Naive B cell (primary cell): ENCODE data around the gene NUAK2. TPM values are rescaled to one million over a fixed set of nuclear protein-coding genes. Genes with fewer than 3 reads are reported as not detected.
A peak's percentile ranks its signal among the peaks of the same experiment; 100 is the strongest.

ENCODE experiments used
- ATAC-seq, 2 donors: fragments of 150-1000 bp; cut with Tn5 transposase; 2 replicates each; pipeline ENCODE4 v1.10.0; 2021; ENCODE audit warnings: low read depth in 2 of 2, mild to moderate bottlenecking in 2 of 2, moderate library complexity in 2 of 2
- DNase-seq: peaks from one replicate; pipeline ENCODE4 v3.0.0; 2022
- H3K27ac Mint-ChIP-seq, 6 donors: one replicate each; pipeline ENCODE4 v1.8.0; 2020 to 2022; ENCODE audit warnings: mild to moderate bottlenecking in 6 of 6, mixed read lengths in 6 of 6, moderate library complexity in 5 of 6, inconsistent platforms in 2 of 6
- H3K27me3 Mint-ChIP-seq, 3 donors: one replicate each; pipeline ENCODE4 v1.8.0; 2021 to 2022; ENCODE audit warnings: mixed read lengths in 3 of 3, mild to moderate bottlenecking in 1 of 3
- H3K36me3 Mint-ChIP-seq, 2 donors: one replicate each; pipeline ENCODE4 v1.8.0; 2020 to 2022; ENCODE audit warnings: mixed read lengths in 2 of 2, inconsistent platforms in 1 of 2, mild to moderate bottlenecking in 1 of 2
- H3K4me1 Mint-ChIP-seq, 3 donors: one replicate each; pipeline ENCODE4 v1.8.0; 2020 to 2022; ENCODE audit warnings: mixed read lengths in 3 of 3, inconsistent platforms in 1 of 3, mild to moderate bottlenecking in 1 of 3, moderate library complexity in 1 of 3
- H3K4me3 Mint-ChIP-seq, 8 donors: one replicate each; pipeline ENCODE4 v1.8.0; 2020 to 2022; ENCODE audit warnings: mild to moderate bottlenecking in 8 of 8, mixed read lengths in 8 of 8, moderate library complexity in 8 of 8, inconsistent platforms in 2 of 8
- H3K9me3 Mint-ChIP-seq, 7 donors: one replicate each; pipeline ENCODE4 v1.8.0; 2020 to 2022; ENCODE audit warnings: mixed read lengths in 7 of 7, mild to moderate bottlenecking in 5 of 7, inconsistent platforms in 2 of 7, moderate library complexity in 1 of 7
- polyA plus RNA-seq, 6 donors: library from polyadenylated mRNA; unstranded; fragments of 300-500 nt; fragmentation: Illumina TruSeq; gene quantifications; one replicate each; pipeline ENCODE4 v1.2.3, GENCODE V29; 2021; ENCODE audit warnings: low read depth in 6 of 6

Gene NUAK2
- polyA plus RNA-seq, 6 donors from 2014 or later = 103 to 166 (median 113) TPM

DNA sequence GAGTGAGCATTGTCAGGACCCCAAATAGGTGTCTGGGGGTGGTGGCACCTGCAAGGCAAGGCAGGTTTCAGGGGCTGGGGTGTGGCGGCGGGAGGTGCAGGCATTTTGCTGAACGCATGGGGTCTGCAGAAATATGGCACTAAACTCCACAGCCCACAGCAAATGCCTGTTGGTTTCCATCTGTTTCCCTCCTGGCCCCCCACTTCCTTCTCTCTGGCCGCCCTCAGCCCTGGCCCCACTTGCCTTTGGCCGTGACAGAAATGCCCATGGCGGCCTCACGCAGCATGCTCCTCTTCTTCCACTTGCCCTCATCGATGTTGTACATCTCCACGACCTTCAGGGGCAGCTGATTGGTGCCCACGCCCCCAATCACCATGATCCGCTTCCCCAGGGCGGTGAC lies 21.4 kb upstream of the NUAK2 start:
- Mint-ChIP-seq H3K36me3 (no peaks in the 10 kb centered on the region), H3K9me3 (no peaks in the 10 kb centered on the region), H3K27me3 (peaks cover 0 to 9% (median 7%) of the 10 kb centered on the region in 3 donors), H3K4me3 (peak overlapping the region; percentile 40 to 83 (median 76)), H3K4me1 (peaks cover 25 to 48% (median 31%) of the 10 kb centered on the region in 3 donors), H3K27ac (peak overlapping the region in 1 of 6 donors; percentile 81)
- no peak for DNase-seq
- no peak for ATAC-seq

- no peak overlapping the region for H3K27ac Mint-ChIP-seq
- no peaks in the 10 kb centered on the region for H3K9me3 Mint-ChIP-seq
- peaks cover 0 to 9% (median 7%) of the 10 kb centered on the region in 3 donors for H3K27me3 Mint-ChIP-seq
- ATAC-seq (no peak), DNase-seq (no peak)
- no peaks in the 10 kb centered on the region for H3K36me3 Mint-ChIP-seq
- peaks cover 16 to 41% (median 25%) of the 10 kb centered on the region in 3 donors for H3K4me1 Mint-ChIP-seq
- H3K4me3 Mint-ChIP-seq = peak overlapping the region in 2 of 8 donors; percentile 10 to 57
Observed at GRCh38 chr1:205340676-205341075, 19.1 kb upstream of the NUAK2 start.

GRCh38 chr1:205339717-205340116 lies 18.2 kb upstream of the NUAK2 start:
- peaks cover 14 to 38% (median 23%) of the 10 kb centered on the region in 3 donors for H3K4me1 Mint-ChIP-seq
- DNase-seq (no peak), ATAC-seq (no peak)
- H3K4me3 Mint-ChIP-seq = no peak overlapping the region
- no peaks in the 10 kb centered on the region for H3K9me3 Mint-ChIP-seq
- no peaks in the 10 kb centered on the region for H3K36me3 Mint-ChIP-seq
- no peak overlapping the region for H3K27ac Mint-ChIP-seq
- H3K27me3 Mint-ChIP-seq = peaks cover 0 to 7% (median 5%) of the 10 kb centered on the region in 3 donors

DNA sequence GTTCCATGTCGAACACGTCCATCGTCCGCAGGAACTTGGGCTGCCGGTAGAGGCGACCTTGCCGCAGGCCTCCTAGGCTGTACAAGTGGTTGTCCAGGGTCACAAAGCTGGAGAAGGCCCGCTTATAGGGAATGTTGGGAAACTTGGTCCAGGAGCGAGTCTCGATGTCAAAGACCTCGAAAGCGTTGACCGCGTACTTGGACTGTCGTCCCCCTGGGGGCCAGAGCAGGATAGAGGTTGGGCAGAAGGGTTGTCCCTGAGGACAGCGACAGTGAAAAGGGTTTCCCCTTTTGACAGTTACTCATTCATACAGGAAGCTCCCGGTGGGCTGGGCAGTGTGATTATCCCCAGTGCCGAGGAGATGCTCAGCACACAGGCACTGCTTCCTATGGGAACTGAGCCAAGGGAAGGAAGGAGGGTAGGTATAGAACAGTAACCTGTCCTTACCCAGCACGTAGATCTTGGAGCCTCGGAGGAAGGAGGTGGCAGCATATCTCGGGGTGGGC lies 17.7 kb upstream of the NUAK2 start:
- H3K36me3 Mint-ChIP-seq = no peaks in the 10 kb centered on the region
- peaks cover 9 to 33% (median 18%) of the 10 kb centered on the region in 3 donors for H3K4me1 Mint-ChIP-seq
- ATAC-seq = no peak
- H3K4me3 Mint-ChIP-seq = no peak overlapping the region
- DNase-seq = no peak
- peaks cover 0 to 2% (median under 1%) of the 10 kb centered on the region in 3 donors for H3K27me3 Mint-ChIP-seq
- H3K27ac Mint-ChIP-seq = peak overlapping the region in 1 of 6 donors; percentile 81
- no peaks in the 10 kb centered on the region for H3K9me3 Mint-ChIP-seq

GRCh38 chr1:205338011-205338410 lies 16.5 kb upstream of the NUAK2 start:
- no peak overlapping the region for H3K4me3 Mint-ChIP-seq
- H3K36me3 Mint-ChIP-seq = no peaks in the 10 kb centered on the region
- no peak for DNase-seq
- peaks cover 6 to 30% (median 13%) of the 10 kb centered on the region in 3 donors for H3K4me1 Mint-ChIP-seq
- no peaks in the 10 kb centered on the region for H3K27me3 Mint-ChIP-seq
- ATAC-seq = no peak
- no peaks in the 10 kb centered on the region for H3K9me3 Mint-ChIP-seq
- H3K27ac Mint-ChIP-seq = no peak overlapping the region

DNA sequence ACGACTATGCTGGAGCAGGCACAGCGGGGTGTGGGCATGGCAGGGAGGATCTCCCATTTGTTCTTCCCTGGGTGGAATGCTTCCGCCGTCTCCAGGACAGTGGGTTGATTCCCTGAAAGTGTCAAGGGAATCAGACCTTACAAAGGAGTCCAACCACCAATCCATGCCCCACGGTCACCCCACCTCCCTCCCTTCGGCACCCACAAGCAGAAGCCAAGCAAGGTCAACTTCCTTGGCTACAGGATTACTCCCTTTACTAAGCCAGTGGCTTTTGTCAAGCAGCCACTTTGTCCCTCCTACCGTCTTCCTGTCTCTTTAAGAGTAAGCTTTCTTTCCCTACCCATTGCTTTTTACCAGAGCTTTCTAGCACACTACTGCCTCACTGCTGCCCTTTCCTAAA lies 15.9 kb upstream of the NUAK2 start:
- peak overlapping the region in 1 of 6 donors; percentile 53 for H3K27ac Mint-ChIP-seq
- no peak overlapping the region for H3K4me3 Mint-ChIP-seq

DNA sequence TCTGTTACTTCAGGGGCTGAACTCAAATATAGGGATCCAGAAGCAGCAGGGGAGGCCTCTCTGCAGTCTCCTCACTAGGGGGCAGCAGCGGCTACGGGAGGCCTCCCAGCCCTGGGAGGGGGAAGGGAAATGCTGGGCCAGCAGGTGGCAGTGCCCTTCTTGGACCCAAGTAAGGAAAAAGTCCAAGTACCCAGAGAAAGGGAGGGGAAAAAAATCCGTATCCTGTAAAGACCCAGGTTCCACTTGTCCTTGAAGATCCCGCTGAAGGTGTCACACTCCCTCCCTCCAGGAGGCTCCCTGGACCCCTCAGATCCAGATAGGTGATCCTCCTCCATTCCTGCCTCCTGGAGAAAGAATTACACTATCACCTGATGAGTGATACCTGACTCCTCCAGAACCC lies 14.1 kb upstream of the NUAK2 start:
- H3K4me1 Mint-ChIP-seq = peaks cover 0 to 19% (median 6%) of the 10 kb centered on the region in 3 donors
- peak overlapping the region in 4 of 6 donors; percentile 5 to 14 (median 10) for H3K27ac Mint-ChIP-seq
- no peaks in the 10 kb centered on the region for H3K36me3 Mint-ChIP-seq
- DNase-seq = peak; percentile 78
- H3K4me3 Mint-ChIP-seq = no peak overlapping the region
- H3K27me3 Mint-ChIP-seq = no peaks in the 10 kb centered on the region
- ATAC-seq = peak; percentile 95 to 98
- H3K9me3 Mint-ChIP-seq = no peaks in the 10 kb centered on the region

More for the DNA sequence above, 15.9 kb upstream of the NUAK2 start:
- Mint-ChIP-seq H3K36me3 (no peaks in the 10 kb centered on the region), H3K27me3 (no peaks in the 10 kb centered on the region), H3K4me1 (peaks cover 6 to 25% (median 8%) of the 10 kb centered on the region in 3 donors), H3K9me3 (no peaks in the 10 kb centered on the region)
- DNase-seq = no peak
- no peak for ATAC-seq

DNA sequence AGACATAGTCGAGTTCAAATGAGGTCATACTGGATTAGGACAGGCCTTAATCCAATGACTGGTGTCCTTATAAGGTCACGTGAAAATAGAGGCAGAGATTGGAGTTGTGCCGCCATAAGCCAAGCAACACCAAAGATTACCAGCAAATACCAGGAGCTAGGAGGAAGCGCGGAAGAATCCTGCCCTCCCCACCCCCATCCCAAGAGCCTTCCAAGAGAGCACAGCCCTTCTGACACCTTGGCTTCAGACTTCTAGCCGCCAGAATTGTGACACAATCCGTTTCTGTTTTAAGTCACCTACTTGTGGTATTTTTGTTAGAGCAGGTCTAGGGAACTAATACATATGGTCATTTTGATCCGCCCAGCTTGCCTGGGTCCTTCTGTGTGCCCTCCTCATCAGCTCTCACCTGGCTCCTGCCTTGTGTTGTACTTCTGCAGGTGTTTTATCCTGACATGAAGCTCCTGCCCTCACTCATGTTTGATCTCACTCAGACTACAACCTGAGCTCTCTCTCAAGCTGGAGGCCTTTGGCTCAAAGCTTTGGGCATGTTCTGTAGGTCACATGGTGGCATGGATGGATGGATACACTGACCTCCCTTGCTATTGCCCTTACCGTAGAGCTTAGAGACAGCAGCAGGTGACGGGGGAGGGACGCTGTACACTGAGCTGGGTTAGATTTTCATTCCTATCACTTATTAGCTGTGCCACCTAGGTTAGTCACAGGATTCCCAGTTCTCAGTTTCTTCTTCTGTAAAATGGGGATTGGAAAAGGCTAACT lies 10.7 kb upstream of the NUAK2 start:
- Mint-ChIP-seq H3K9me3 (no peaks in the 10 kb centered on the region), H3K27me3 (peaks cover 0 to 12% (median 11%) of the 10 kb centered on the region in 3 donors), H3K4me3 (no peak overlapping the region), H3K36me3 (no peaks in the 10 kb centered on the region), H3K4me1 (peaks cover 0 to 12% (median 9%) of the 10 kb centered on the region in 3 donors), H3K27ac (peak overlapping the region in 3 of 6 donors; percentile 19 to 77 (median 52))
- no peak for DNase-seq
- no peak for ATAC-seq

- Mint-ChIP-seq H3K4me3 (no peak overlapping the region), H3K4me1 (peaks cover 7 to 9% (median 7%) of the 10 kb centered on the region in 3 donors), H3K27me3 (peaks cover 0 to 18% (median 15%) of the 10 kb centered on the region in 3 donors), H3K9me3 (no peaks in the 10 kb centered on the region), H3K36me3 (no peaks in the 10 kb centered on the region), H3K27ac (no peak overlapping the region)
- ATAC-seq = no peak
- no peak for DNase-seq
Observed at GRCh38 chr1:205330150-205330549, 8.6 kb upstream of the NUAK2 start.

GRCh38 chr1:205329719-205330118 lies 8.2 kb upstream of the NUAK2 start:
- Mint-ChIP-seq H3K4me3 (no peak overlapping the region), H3K4me1 (peaks cover 12 to 13% (median 12%) of the 10 kb centered on the region in 3 donors), H3K9me3 (no peaks in the 10 kb centered on the region), H3K27me3 (peaks cover 0 to 18% (median 15%) of the 10 kb centered on the region in 3 donors), H3K36me3 (no peaks in the 10 kb centered on the region), H3K27ac (no peak overlapping the region)
- DNase-seq = no peak
- ATAC-seq = no peak

DNA sequence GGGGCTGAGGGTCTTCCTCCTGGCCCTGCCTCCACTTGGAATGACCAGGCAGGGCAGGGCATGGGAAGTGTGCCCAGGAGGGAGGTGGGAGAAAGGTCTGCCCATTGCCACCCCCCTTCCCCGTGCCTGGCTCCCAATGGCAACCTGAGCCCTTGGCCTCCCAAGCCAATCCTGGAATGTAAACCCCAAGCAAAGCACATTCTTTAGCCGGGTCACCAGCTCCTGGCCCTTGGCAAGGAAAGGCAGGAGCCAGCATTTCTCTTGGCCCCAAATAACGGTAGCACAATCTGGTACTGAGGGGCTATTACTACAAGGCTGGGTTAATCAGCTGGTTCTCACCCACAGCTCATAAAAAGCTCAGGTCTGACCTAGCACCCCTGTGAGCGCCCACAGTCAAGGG lies 6.9 kb upstream of the NUAK2 start:
- Mint-ChIP-seq H3K4me1 (peaks cover 20 to 26% (median 24%) of the 10 kb centered on the region in 3 donors), H3K27ac (no peak overlapping the region), H3K9me3 (no peaks in the 10 kb centered on the region), H3K4me3 (no peak overlapping the region), H3K36me3 (no peaks in the 10 kb centered on the region), H3K27me3 (peaks cover 0 to 18% (median 15%) of the 10 kb centered on the region in 3 donors)
- DNase-seq (no peak), ATAC-seq (no peak)

GRCh38 chr1:205326812-205327466 lies 5.4 kb upstream of the NUAK2 start:
- Mint-ChIP-seq H3K9me3 (no peaks in the 10 kb centered on the region), H3K4me1 (peaks cover 26 to 36% (median 35%) of the 10 kb centered on the region in 3 donors), H3K27me3 (peaks cover 0 to 18% (median 15%) of the 10 kb centered on the region in 3 donors), H3K27ac (peak overlapping the region in 3 of 6 donors; percentile 6 to 60 (median 42)), H3K36me3 (no peaks in the 10 kb centered on the region), H3K4me3 (peak overlapping the region in 2 of 8 donors; percentile 3 to 48)
- ATAC-seq (no peak), DNase-seq (no peak)

DNA sequence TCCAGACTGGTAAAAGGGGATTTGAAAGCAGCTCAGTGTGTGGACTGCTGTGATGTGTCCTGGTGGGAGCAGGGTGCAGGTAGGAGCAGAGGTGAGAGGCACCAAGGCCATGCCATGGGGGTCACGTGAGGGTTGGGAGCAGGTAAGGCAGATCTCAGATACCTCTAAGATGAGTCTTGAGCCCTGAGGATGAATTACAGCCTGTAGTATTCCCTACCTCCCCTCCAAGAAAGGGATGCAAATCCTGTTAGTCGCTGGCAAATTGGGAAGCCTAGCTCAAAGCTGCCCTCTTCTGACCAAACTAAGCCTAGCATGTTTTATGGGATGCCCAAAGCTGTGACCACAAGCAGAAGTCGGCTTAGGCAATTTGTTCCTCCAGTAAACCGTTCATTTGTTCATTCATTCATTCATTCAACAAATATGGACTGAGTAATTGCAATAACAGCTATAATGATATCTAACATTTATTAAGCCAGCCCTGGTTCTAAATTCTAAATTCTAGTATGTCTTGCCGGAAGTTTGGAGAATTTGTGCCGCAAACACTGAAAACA lies 3.9 kb upstream of the NUAK2 start:
- H3K36me3 Mint-ChIP-seq = peaks cover 7 to 12% of the 10 kb centered on the region in 2 donors
- ATAC-seq (peak in 1 of 2 donors; percentile 5), DNase-seq (peak; percentile 57)
- H3K27ac Mint-ChIP-seq = peak overlapping the region in 5 of 6 donors; percentile 10 to 84 (median 76)
- H3K9me3 Mint-ChIP-seq = no peaks in the 10 kb centered on the region
- peak overlapping the region in 6 of 8 donors; percentile 2 to 76 (median 46) for H3K4me3 Mint-ChIP-seq
- H3K27me3 Mint-ChIP-seq = peaks cover 0 to 18% (median 15%) of the 10 kb centered on the region in 3 donors
- H3K4me1 Mint-ChIP-seq = peaks cover 33 to 45% (median 37%) of the 10 kb centered on the region in 3 donors
